Activated CD8-positive, alpha-beta memory T cell treated with anti-CD3 and anti-CD28 coated beads, Interleukin-2, amount 50 U/mL, for 48 hours (primary cell): ENCODE results near the gene SLA2.

ENCODE experiments used
- DNase-seq: peaks from one replicate; pipeline ENCODE4 v3.0.0-alpha.2; 2020

The SLA2 gene

GRCh38 chr20:36606158-36607066 is 39.6 kb downstream of the SLA2 start:
- no peak for DNase-seq

- DNase-seq: peak; percentile 100
Measured at GRCh38 chr20:36605399-36606157, 40.4 kb downstream of the SLA2 start, which contains the start of gene RAB5IF. TSS of gene RAB5IF (plus strand) at chr20:36605779. CDS start at chr20:36605952, 173 bp downstream.

- DNase-seq: peak; percentile 75
Measured at GRCh38 chr20:36604952-36605398, 41.0 kb downstream of the SLA2 start.

- no peak for DNase-seq
Measured at GRCh38 chr20:36601540-36601939, 44.5 kb downstream of the SLA2 start.

- no peak for DNase-seq
Measured at GRCh38 chr20:36599912-36600345, 46.1 kb downstream of the SLA2 start.

GRCh38 chr20:36593347-36593929 is 52.6 kb downstream of the SLA2 start:
- no peak for DNase-seq

GRCh38 chr20:36591854-36592641 is 53.9 kb downstream of the SLA2 start:
- DNase-seq: no peak

- no peak for DNase-seq
Measured at GRCh38 chr20:36591281-36591680, 54.7 kb downstream of the SLA2 start.

- DNase-seq: no peak
Measured at GRCh38 chr20:36587388-36588070, 58.5 kb downstream of the SLA2 start.

- DNase-seq: no peak
Measured at GRCh38 chr20:36585410-36586125, 60.4 kb downstream of the SLA2 start.

- DNase-seq: no peak
Measured at GRCh38 chr20:36584018-36584481, 61.9 kb downstream of the SLA2 start.

GRCh38 chr20:36582821-36583220 is 63.2 kb downstream of the SLA2 start:
- DNase-seq: no peak

- no peak for DNase-seq
Measured at GRCh38 chr20:36582322-36582721, 63.7 kb downstream of the SLA2 start.

- no peak for DNase-seq
Measured at GRCh38 chr20:36579996-36580545, 65.9 kb downstream of the SLA2 start.

- no peak for DNase-seq
Measured at GRCh38 chr20:36578356-36579041, 67.5 kb downstream of the SLA2 start.

GRCh38 chr20:36576081-36576445 is 69.9 kb downstream of the SLA2 start:
- DNase-seq: no peak

GRCh38 chr20:36574366-36575135 is 71.4 kb downstream of the SLA2 start:
- DNase-seq: peak; percentile 76

- DNase-seq: peak; percentile 74
Measured at GRCh38 chr20:36573798-36574365, 72.1 kb downstream of the SLA2 start.
